ENCODE measurements around the gene MASP2. TPM values are rescaled to one million over a fixed set of nuclear protein-coding genes. Genes with fewer than 3 reads are reported as not detected.

The MASP2 gene
- total and polyA plus RNA-seq, 9 of the 15 experiments (the other 6 are each of a cell fraction or from before 2014, with no cell fraction given) = 0.01 to 0.23 (median 0.06) TPM; not detected in 3

- no peaks in the 10 kb centered on the region for H3K9me3 ChIP-seq (replicated peaks; ENCODE audit: control insufficient read depth, insufficient read depth, low read depth, low read length)
- no TSS peak for BruUV-seq (replicated peaks)
- ATAC-seq (no peak), FAIRE-seq (no peak), DNase-seq (ENCODE audit: extremely low read depth in 1 of 4, low spot score in 3 of 4) (no peak)
- in situ Hi-C loops (cut with MboI) = no loop called here
- WGBS (ENCODE audit: insufficient coverage, low coverage, missing lambda C conversion rate) = 6% methylated on average over 4 of the region's 4 CpGs
- H3K9me1 ChIP-seq (ENCODE audit: control insufficient read depth, insufficient read depth, low read length) = no peaks in the 10 kb centered on the region
- ChIA-PET POLR2A (interaction anchor here (0.6 to 1.5 kb wide), 2 partner anchors 11 to 15 kb away, joined by 3 read pairs; a partner anchor contains a TSS), CTCF (ENCODE audit: low intra/inter-chr PET ratio) (no interaction called here)
- peaks cover 22 to 60% of the 10 kb centered on the region in 2 experiments; a peak in 4 of 5 replicates for H3K27me3 ChIP-seq (ENCODE audit: control insufficient read depth in 2 of 2, insufficient read depth in 2 of 2, low read length in 2 of 2)
- H3K9ac ChIP-seq (ENCODE audit: insufficient read depth in 1 of 2, low read depth in 2 of 2, low read length in 2 of 2) = no peak overlapping the region
- intact Hi-C loops (cut with micrococcal nuclease) = no loop called here
- H3K4me2 ChIP-seq (ENCODE audit: insufficient read depth, low read length) = no peak overlapping the region
- H3K4me3 ChIP-seq = no peak overlapping the region
- H4K20me1 ChIP-seq (replicated peaks; ENCODE audit: control insufficient read depth, insufficient read depth, low read length) = no peaks in the 10 kb centered on the region; the same call in 1 of the 2 replicates
- no peak for TF ChIP-seq MAFG (tag; conservative IDR thresholded peaks at IDR 0.05)
- TF ChIP-seq MCM7 (IDR thresholded peaks at IDR 0.05) = no peak
- TF ChIP-seq MTA1 (IDR thresholded peaks at IDR 0.05; ENCODE audit: borderline replicate concordance) = no peak
- no peak for TF ChIP-seq TGIF2 (CRISPR knock-in tag; IDR thresholded peaks at IDR 0.05)
- no peak for TF ChIP-seq MEF2A (IDR thresholded peaks at IDR 0.05; ENCODE audit: control insufficient read depth, low read depth, low read length)
- no peak for TF ChIP-seq ZBTB12 (CRISPR knock-in tag; IDR thresholded peaks at IDR 0.05)
- no peak for TF ChIP-seq ZKSCAN3 (CRISPR knock-in tag; IDR thresholded peaks at IDR 0.05)
- TF ChIP-seq, protein P1, sequence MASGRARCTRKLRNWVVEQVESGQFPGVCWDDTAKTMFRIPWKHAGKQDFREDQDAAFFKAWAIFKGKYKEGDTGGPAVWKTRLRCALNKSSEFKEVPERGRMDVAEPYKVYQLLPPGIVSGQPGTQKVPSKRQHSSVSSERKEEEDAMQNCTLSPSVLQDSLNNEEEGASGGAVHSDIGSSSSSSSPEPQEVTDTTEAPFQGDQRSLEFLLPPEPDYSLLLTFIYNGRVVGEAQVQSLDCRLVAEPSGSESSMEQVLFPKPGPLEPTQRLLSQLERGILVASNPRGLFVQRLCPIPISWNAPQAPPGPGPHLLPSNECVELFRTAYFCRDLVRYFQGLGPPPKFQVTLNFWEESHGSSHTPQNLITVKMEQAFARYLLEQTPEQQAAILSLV (tag; IDR thresholded peaks at IDR 0.05) = no peak
- TF ChIP-seq RBM15 (IDR thresholded peaks at IDR 0.05; ENCODE audit: insufficient read depth, low read length) = no peak
- no peak for TF ChIP-seq TFE3 (CRISPR knock-in tag; IDR thresholded peaks at IDR 0.05)
- no peak for TF ChIP-seq USF1 (CRISPR knock-in tag; IDR thresholded peaks at IDR 0.05)
- no peak for TF ChIP-seq ZNF583 (CRISPR knock-in tag; IDR thresholded peaks at IDR 0.05)
- TF ChIP-seq ZNF436 (CRISPR knock-in tag; IDR thresholded peaks at IDR 0.05) = no peak
- TF ChIP-seq DACH1 (IDR thresholded peaks at IDR 0.05; ENCODE audit: partially characterized antibody) = no peak
- H3K27ac ChIP-seq (ENCODE audit: extremely low read depth, low read depth, low read length) = no peak overlapping the region
- no peak overlapping the region for H2AFZ ChIP-seq (ENCODE audit: low read depth, low read length)
- H3K4me1 ChIP-seq (replicated peaks in 1 of 2; ENCODE audit: control insufficient read depth in 2 of 2, insufficient read depth in 2 of 2, low read length in 2 of 2) = peaks cover 2 to 3% of the 10 kb centered on the region in 2 experiments; a peak in 2 of 5 replicates
- no peaks in the 10 kb centered on the region for H3K36me3 ChIP-seq (ENCODE audit: control insufficient read depth, insufficient read depth, low read length)
- H3K79me2 ChIP-seq (ENCODE audit: control insufficient read depth, insufficient read depth, low read length) = no peaks in the 10 kb centered on the region
Measured at GRCh38 chr1:10992864-10993263, 54.2 kb downstream of the MASP2 start.
